ENCODE data around the gene HMGB4. TPM values are rescaled to one million over a fixed set of nuclear protein-coding genes. Genes with fewer than 3 reads are reported as not detected.

Gene HMGB4
- total and polyA plus RNA-seq, 9 donors, result not detected

DNA sequence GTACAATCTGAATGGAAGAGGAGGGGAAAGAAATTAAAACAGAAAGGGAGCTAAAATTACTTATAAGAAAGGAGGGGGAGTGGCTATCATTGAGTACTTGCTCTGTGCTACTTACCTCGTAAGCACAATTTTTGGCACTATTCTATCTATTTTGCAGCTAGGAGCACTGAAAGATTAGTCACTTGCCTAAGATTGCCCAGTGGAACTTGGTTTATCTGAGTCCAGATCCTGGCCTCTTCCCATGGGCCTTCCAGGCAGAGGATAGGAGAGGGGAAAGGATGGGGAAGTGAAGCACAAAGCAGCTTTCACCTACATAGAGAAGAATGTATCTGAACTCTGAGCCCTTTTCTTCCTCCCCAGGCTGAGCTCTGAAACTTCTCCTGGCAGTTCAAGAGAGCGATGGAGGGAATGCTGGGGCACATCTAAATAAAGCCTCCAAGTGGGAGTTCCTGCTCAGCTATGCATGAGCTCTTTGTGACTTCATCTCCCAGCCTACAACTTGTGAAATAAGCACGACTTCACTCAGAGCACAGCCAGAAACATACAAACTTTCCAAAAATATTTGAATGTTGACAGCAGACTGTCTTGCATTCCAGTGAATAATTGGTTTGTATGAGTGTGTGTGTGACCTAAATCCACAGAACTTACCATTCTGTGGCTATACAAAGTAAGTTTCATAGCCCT lies 29.4 kb downstream of the HMGB4 start:
- no peaks in the 10 kb centered on the region for H3K36me3 ChIP-seq
- WGBS, 3 donors, result 29 to 32% (median 30%) methylated on average over 3 of the region's 3 CpGs
- H3K9me3 ChIP-seq, result no peaks in the 10 kb centered on the region
- no peak overlapping the region for H3K27ac ChIP-seq
- no peak for DNase-seq
- no peaks in the 10 kb centered on the region for H3K4me1 ChIP-seq (ENCODE audit: insufficient read depth)
- intact Hi-C loops (cut with DNase I), result no loop called here
- H3K27me3 ChIP-seq, result no peaks in the 10 kb centered on the region
- no peak for TF ChIP-seq EP300 (IDR thresholded peaks at IDR 0.05)
- no peak overlapping the region for H3K4me3 ChIP-seq

DNA sequence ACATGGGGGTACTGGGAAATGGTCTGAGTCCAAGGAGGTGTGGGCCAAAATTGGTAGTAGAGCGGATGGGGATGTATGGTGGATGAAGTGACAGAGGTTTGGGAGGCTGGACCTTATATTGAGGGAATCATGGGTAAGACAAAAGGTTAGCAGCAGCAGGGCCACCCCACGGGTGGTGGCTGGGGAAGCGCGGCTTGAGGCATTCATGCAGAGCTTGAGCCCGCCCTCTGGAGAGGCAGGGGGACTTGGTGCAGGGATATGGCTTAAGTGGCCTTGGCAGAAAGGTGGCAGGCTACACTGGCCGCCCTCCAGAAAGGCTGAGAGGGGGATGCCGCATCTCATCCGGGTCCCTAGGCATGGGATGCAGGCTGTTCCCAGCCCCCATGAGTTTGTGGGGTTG lies 31.5 kb downstream of the HMGB4 start:
- intact Hi-C loops (cut with DNase I), result no loop called here
- Histone ChIP-seq H3K4me1 (ENCODE audit: insufficient read depth) (no peaks in the 10 kb centered on the region), H3K9me3 (no peaks in the 10 kb centered on the region), H3K27me3 (no peaks in the 10 kb centered on the region), H3K4me3 (no peak overlapping the region), H3K36me3 (no peaks in the 10 kb centered on the region), H3K27ac (no peak overlapping the region)
- TF ChIP-seq EP300 (IDR thresholded peaks at IDR 0.05) (no peak), POLR2A (IDR thresholded peaks at IDR 0.05) (no peak)
- TF ChIP-seq, protein P1, sequence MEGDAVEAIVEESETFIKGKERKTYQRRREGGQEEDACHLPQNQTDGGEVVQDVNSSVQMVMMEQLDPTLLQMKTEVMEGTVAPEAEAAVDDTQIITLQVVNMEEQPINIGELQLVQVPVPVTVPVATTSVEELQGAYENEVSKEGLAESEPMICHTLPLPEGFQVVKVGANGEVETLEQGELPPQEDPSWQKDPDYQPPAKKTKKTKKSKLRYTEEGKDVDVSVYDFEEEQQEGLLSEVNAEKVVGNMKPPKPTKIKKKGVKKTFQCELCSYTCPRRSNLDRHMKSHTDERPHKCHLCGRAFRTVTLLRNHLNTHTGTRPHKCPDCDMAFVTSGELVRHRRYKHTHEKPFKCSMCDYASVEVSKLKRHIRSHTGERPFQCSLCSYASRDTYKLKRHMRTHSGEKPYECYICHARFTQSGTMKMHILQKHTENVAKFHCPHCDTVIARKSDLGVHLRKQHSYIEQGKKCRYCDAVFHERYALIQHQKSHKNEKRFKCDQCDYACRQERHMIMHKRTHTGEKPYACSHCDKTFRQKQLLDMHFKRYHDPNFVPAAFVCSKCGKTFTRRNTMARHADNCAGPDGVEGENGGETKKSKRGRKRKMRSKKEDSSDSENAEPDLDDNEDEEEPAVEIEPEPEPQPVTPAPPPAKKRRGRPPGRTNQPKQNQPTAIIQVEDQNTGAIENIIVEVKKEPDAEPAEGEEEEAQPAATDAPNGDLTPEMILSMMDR (IDR thresholded peaks at IDR 0.05), result no peak
- no peak for DNase-seq
- 71 to 82% (median 80%) methylated on average over 8 of the region's 8 CpGs for WGBS, 3 donors

DNA sequence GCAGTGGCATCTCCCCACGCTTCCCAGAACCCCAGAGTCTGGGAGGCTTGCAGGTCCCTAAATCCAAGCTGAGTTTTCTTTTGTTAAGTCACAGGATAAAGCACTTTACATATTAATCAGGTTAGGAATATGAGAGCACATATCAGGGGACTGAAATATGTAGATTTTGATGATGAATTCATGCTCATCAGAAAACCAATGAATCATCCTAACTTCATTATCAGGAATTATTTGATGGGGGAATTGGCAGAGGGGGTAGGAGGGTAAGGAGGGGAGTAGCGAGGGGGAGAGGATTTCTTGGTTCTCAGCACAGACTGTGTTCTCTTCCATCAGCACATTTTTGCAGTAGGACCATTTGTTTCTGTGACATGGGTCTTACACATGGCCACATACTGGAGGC lies 32.1 kb downstream of the HMGB4 start:
- H3K9me3 ChIP-seq, result no peaks in the 10 kb centered on the region
- intact Hi-C loops (cut with DNase I), result no loop called here
- 67 to 85% (median 69%) methylated on average over 2 of the region's 2 CpGs for WGBS, 3 donors
- no peaks in the 10 kb centered on the region for H3K27me3 ChIP-seq
- H3K4me1 ChIP-seq (ENCODE audit: insufficient read depth), result no peaks in the 10 kb centered on the region
- TF ChIP-seq POLR2A (IDR thresholded peaks at IDR 0.05), result no peak
- no peak for TF ChIP-seq EP300 (IDR thresholded peaks at IDR 0.05)
- TF ChIP-seq, protein P1 (IDR thresholded peaks at IDR 0.05), result no peak
- H3K4me3 ChIP-seq, result no peak overlapping the region
- no peaks in the 10 kb centered on the region for H3K36me3 ChIP-seq
- DNase-seq, result no peak
- H3K27ac ChIP-seq, result no peak overlapping the region

DNA sequence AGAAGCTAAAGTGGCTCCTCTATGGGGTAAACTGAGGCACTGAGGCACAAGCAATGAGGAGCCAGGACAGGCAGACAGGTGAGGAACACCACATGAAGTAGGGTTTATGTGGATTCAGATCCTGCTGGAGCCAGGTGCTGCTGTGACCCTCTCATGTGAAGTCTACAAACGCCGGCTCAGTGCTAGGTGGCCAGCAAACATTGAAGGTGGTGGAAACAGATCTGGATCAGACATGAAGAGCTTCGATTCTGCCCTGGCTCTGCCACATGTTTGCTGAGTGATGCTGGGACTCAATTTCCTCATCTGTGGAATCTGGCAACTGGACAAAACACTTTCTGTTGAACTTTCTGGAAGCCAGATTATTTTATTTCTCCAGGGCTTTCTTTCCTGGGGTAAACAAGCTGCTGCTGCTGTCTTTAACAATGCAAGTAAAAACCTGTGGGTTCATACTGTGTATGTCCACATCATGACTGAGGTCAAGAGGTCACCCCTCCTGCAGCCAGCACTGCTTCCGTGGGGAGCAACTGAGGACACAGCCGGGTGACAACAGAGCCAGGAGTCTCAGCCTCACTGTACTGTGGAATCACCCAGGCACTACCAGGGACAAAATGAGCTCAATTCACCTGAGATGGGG lies 33.3 kb downstream of the HMGB4 start:
- intact Hi-C loops (cut with DNase I), result no loop called here
- Histone ChIP-seq H3K9me3 (no peaks in the 10 kb centered on the region), H3K27me3 (no peaks in the 10 kb centered on the region), H3K36me3 (no peaks in the 10 kb centered on the region), H3K27ac (no peak overlapping the region), H3K4me1 (ENCODE audit: insufficient read depth) (no peaks in the 10 kb centered on the region), H3K4me3 (no peak overlapping the region)
- DNase-seq, result no peak
- WGBS, 3 donors, result 66 to 80% (median 70%) methylated on average over 5 of the region's 5 CpGs
- TF ChIP-seq EP300 (IDR thresholded peaks at IDR 0.05), result no peak
- TF ChIP-seq, protein P1 (IDR thresholded peaks at IDR 0.05), result no peak
- no peak for TF ChIP-seq POLR2A (IDR thresholded peaks at IDR 0.05)

DNA sequence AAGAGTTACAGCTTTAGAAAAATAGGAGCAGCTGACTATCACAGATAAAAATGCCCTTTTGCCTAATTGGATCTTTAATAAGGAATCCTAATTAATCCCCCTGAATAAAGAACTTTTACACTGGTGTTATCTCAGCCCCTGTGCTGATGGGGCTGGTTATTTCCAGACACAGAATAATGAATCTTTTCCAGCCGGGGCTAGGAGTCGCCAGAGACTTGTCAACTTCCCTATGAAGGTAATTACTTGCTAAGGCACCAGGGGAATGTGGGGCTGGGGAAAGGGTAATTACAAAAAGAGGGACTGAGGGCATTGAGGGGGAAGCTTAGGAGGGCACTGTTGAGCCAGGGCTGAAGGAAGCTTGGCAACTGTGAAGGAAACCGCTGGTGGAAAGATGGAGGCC lies 34.5 kb downstream of the HMGB4 start:
- Histone ChIP-seq H3K9me3 (no peaks in the 10 kb centered on the region), H3K4me1 (ENCODE audit: insufficient read depth) (no peaks in the 10 kb centered on the region), H3K27ac (no peak overlapping the region), H3K27me3 (no peaks in the 10 kb centered on the region), H3K4me3 (no peak overlapping the region), H3K36me3 (no peaks in the 10 kb centered on the region)
- DNase-seq, result no peak
- intact Hi-C loops (cut with DNase I), result no loop called here
- TF ChIP-seq EP300 (IDR thresholded peaks at IDR 0.05) (no peak), POLR2A (IDR thresholded peaks at IDR 0.05) (no peak)
- TF ChIP-seq, protein P1 (IDR thresholded peaks at IDR 0.05), result no peak
- 39 to 51% (median 41%) methylated on average over 3 of the region's 3 CpGs for WGBS, 3 donors
